AG08396 (cell line): ENCODE data around the gene L3MBTL1.
"Not testable (repeated sequence)": the region's sequence is repeated elsewhere in the genome, so short reads cannot be mapped to it uniquely, and the experiment has no call there.

Experiments used
- DNase-seq: peaks from one replicate; pipeline ENCODE4 v3.0.0; 2012; ENCODE audit warnings: low spot score, mixed read lengths

The L3MBTL1 gene

GRCh38 chr20:43507150-43508080, at the start of gene L3MBTL1:
TSS of gene L3MBTL1 (plus strand) at chr20:43507697. CDS start at chr20:43513504, 5,807 bp downstream.
- DNase-seq: peak; percentile 84

- no peak for DNase-seq
Measured at GRCh38 chr20:43458422-43458924, 49.0 kb upstream of the L3MBTL1 start.

- DNase-seq: no peak
Measured at GRCh38 chr20:43459022-43459942, 48.2 kb upstream of the L3MBTL1 start.

DNA sequence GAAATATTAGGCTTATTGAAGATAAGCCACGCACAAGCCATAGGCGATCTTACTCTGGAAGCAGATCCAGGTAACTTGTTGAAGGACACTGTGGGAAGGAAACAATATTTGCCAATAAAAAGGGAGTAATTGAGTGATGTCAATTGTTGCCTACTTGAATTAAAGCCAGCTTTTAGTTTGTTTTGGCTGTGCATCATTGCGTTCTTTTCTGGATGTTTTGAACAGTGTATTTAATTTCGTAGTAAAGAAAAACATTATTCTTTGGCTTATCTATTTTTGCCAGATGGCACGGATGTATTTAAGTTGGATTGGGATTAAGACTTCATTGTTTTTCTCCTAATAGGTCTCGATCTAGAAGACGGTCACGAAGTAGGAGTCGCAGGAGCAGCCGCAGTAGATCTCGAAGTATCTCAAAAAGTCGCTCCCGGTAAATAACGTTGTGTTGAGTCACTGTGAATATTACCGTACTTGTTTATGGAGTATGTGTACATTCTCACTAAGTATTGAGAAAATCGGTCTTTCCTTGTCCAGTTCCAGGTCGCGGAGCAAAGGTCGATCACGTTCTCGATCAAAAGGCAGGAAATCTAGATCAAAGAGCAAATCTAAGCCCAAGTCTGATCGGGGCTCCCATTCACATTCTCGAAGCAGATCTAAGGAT, 47.2 kb upstream of the L3MBTL1 start:
- DNase-seq: no peak

- DNase-seq: no peak
Measured at GRCh38 chr20:43460830-43461200, 46.7 kb upstream of the L3MBTL1 start.

GRCh38 chr20:43461894-43462659, 45.4 kb upstream of the L3MBTL1 start:
- no peak for DNase-seq

DNA sequence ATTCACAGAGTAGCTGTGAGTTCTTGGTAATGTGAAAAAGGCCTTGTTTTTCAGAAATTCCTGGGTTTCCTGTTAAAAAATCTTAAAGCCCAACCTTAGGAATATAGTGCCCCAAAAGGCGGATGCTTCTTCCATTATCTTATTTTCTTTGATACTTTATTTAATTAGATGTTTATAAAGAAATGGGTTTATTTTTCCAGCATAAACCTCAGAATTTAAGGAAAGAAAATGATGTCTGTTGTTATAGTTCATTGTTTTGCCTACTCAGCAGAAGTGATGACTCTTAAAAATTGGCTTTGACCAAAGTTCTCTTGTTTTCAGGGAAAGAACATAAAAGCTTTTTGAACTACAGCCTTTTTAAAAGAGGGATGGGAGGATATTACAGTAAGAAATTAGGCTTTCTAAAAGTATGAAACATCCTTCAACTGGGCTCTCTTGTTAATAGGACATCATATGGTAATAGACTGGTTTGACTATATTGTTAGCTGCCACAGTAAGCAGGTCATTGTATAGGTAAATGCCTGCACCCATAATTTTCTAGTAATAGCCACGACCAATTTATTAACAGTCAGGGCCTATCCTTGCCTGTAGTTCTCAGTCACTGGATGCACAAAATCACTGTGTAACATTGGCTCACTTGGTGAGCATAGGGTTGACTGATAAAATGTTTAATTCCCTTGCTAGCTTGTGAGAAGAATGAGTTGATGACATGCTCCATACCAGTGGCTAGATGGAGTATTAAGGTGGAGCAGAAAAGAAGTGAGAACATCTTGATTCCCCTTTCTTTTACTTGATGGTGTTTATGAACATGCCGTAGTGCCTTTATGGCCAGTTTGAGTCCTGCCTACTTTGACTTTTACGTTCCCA, 44.6 kb upstream of the L3MBTL1 start:
- no peak for DNase-seq

GRCh38 chr20:43463527-43464218, 43.8 kb upstream of the L3MBTL1 start:
- DNase-seq: no peak

GRCh38 chr20:43464219-43464790, 43.2 kb upstream of the L3MBTL1 start:
- DNase-seq: no peak

GRCh38 chr20:43465625-43465943, 41.9 kb upstream of the L3MBTL1 start:
- DNase-seq: no peak

DNA sequence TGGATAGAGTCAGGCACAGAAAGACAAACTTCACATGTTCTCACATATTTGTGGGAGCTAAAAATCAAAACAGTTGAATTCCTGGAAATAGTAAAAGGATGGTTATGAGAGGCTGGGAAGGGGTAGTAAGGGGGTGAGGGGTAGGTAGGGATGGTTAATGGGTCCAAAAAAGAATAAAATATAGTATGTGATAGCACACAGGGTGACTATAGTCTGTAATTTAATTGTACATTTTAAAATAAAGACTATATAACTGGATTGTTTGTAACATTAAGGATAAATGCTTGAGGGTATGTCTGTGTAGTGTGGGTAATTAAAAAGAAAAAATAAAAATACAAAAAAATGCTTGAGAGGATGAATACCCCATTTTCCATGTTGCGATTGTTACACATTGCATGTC, 39.9 kb upstream of the L3MBTL1 start:
- no peak for DNase-seq

GRCh38 chr20:43472671-43473380, 34.7 kb upstream of the L3MBTL1 start:
- DNase-seq: no peak

GRCh38 chr20:43473381-43473704, 34.2 kb upstream of the L3MBTL1 start:
- DNase-seq: no peak

DNA sequence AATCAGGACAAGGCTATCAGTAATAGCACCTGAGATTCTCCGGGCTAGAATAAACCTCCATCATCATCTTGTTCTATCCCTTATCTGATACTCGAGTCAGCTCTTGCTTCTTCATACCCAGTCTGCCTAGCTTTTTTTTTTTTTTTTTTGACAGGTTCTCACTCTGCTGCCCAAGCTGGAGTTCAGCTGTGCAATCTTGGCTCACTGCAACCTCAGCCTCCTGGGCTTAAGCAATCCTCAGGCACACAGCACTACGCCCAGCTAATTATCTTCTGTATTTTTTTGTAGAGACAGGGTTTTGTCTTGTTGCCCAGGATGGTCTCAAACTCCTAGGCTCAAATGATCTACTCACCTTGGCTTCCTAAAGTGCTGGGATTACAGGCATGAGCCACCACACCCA, 30.3 kb upstream of the L3MBTL1 start:
- no peak for DNase-seq

- DNase-seq: no peak
Measured at GRCh38 chr20:43477619-43478018, 29.9 kb upstream of the L3MBTL1 start.

DNA sequence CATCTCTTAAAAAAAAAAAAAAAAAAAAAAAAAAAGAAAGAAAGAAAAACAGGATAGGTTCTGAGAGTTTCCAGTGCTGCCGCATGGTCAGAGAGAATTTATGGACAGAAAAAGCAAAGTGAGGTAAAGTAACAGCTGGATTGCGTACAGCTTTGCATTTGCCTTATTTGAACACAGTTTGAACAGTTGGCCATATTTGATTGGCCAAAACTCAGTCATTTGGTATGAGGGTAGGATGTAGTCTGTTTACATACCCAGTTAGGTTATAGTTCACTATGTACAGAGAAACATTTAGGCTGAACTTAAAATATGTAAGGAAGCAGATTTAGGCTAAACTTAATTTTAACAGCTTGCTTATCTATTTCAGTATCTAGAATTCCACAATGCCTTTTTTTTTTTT, 17.5 kb upstream of the L3MBTL1 start:
- no peak for DNase-seq

GRCh38 chr20:43492101-43492500, 15.4 kb upstream of the L3MBTL1 start:
- no peak for DNase-seq

DNA sequence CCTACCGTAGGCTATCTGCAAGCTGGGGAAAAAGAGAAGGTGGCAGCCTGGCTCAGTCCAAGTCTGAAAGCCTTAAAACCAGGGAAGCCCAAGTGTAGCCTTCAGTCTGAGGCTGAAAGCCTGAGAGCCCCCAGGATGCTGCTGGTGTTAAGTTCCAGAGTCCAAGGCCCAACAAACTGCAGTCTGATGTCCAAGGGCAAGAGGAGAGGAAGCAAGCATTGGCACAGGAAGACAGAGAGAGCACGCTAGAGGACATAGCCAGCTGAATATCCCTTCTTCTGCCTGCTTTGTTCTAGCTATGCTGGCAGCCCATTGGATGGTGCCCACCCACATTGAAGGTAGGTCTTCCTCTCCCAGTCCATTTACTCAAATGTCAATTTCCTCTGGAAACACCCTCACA, 12.1 kb upstream of the L3MBTL1 start:
- DNase-seq: no peak

DNA sequence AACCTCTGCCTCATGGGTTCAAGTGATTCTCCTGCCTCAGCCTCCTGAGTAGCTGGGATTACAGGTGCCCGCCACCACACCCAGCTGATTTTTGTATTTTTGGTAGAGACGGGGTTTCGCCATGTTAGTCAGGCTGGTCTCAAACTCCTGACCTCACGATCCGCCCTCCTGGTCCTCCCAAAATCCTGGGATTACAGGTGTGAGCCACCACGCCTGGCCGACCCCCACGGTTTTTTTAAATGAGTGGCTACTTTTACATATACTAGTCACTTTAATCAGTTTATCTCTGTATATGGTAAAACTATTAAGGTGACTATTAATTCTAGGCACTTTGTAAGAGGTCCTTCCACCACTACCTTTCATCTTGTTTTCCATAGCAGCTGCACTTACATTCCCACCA, 5.5 kb upstream of the L3MBTL1 start:
- DNase-seq: not testable (repeated sequence)
